GM19240 (cell line): Measurements from ENCODE around the gene RAB1A.

Experiments
- DNase-seq: peaks from one replicate; pipeline ENCODE4 v3.0.0; 2011; ENCODE audit warnings: low spot score; ENCODE audit not compliant: insufficient read length

Gene RAB1A

GRCh38 chr2:65061910-65062339 is 68.0 kb downstream of the RAB1A start:
- DNase-seq = no peak

GRCh38 chr2:65061146-65061909 is 68.6 kb downstream of the RAB1A start:
- DNase-seq = no peak

GRCh38 chr2:65059071-65059470 is 70.8 kb downstream of the RAB1A start:
- no peak for DNase-seq

GRCh38 chr2:65057391-65058052 is 72.4 kb downstream of the RAB1A start:
- no peak for DNase-seq

- no peak for DNase-seq
Observed at GRCh38 chr2:65057054-65057375, 72.9 kb downstream of the RAB1A start.

- DNase-seq = peak; percentile 90
Observed at GRCh38 chr2:65056215-65057053, 73.5 kb downstream of the RAB1A start, which contains the start of gene CEP68. TSS of gene CEP68 (plus strand) at chr2:65056416. CDS start at chr2:65069445, 13,029 bp downstream.

GRCh38 chr2:65055422-65056214 is 74.3 kb downstream of the RAB1A start:
- no peak for DNase-seq

GRCh38 chr2:65054749-65055421 is 75.0 kb downstream of the RAB1A start:
- no peak for DNase-seq

GRCh38 chr2:65053199-65053598 is 76.7 kb downstream of the RAB1A start:
- DNase-seq = peak; percentile 73

- no peak for DNase-seq
Observed at GRCh38 chr2:65050931-65051330, 79.0 kb downstream of the RAB1A start.

GRCh38 chr2:65049010-65049639 is 80.8 kb downstream of the RAB1A start:
- no peak for DNase-seq

- no peak for DNase-seq
Observed at GRCh38 chr2:65046633-65047407, 83.1 kb downstream of the RAB1A start.

- DNase-seq = no peak
Observed at GRCh38 chr2:65045651-65046050, 84.3 kb downstream of the RAB1A start.

- no peak for DNase-seq
Observed at GRCh38 chr2:65044097-65044735, 85.7 kb downstream of the RAB1A start.

GRCh38 chr2:65043001-65043400 is 86.9 kb downstream of the RAB1A start:
- no peak for DNase-seq

GRCh38 chr2:65040400-65041261 is 89.3 kb downstream of the RAB1A start:
- DNase-seq = no peak

- no peak for DNase-seq
Observed at GRCh38 chr2:65039640-65040039, 90.3 kb downstream of the RAB1A start.

GRCh38 chr2:65037178-65037577 is 92.7 kb downstream of the RAB1A start:
- DNase-seq = no peak
